ENCODE results near the gene CLK3.

CLK3 gene

DNA sequence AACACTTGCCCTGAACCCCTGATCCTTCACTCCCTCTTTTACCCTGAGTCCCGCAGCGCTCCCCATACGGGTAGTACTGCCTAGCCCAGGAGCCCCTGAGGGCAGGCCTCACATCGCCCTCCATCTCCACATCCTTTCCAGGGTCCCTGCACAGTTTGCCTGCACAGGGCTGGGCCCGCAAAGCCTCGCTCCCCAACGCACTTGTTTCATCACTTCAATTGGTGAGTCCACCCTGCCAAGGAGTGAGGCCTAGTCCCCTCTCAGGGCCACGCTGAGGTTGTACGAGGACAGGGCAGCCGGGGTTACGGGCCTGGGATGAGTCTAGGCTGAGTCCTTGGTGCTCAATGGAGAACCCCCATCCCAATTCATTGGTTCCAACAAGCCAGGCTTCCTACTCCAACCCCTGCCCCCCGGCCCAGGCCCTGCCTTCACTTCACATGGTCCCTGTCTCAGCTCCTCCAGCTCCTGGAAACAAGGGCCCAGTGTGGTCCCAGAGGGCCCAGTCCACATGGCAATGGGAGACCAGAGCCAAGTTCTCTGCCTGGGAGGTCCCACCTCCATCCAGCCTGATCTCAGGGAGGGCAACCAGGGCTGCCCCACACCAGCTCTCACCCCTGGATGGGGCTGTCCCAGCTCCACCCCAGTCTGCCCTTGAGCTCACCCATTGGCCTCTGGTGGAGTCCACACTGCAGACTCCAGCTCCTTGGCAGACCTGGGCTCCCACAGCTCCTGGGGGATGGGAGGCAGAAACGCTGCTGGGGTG lies 12.4 kb upstream of the CLK3 start:
- no peak for DNase-seq (ENCODE audit: low read depth)

- no peak for DNase-seq (ENCODE audit: low read depth)
Observed at GRCh38 chr15:74603789-74604705, 11.6 kb upstream of the CLK3 start.

DNA sequence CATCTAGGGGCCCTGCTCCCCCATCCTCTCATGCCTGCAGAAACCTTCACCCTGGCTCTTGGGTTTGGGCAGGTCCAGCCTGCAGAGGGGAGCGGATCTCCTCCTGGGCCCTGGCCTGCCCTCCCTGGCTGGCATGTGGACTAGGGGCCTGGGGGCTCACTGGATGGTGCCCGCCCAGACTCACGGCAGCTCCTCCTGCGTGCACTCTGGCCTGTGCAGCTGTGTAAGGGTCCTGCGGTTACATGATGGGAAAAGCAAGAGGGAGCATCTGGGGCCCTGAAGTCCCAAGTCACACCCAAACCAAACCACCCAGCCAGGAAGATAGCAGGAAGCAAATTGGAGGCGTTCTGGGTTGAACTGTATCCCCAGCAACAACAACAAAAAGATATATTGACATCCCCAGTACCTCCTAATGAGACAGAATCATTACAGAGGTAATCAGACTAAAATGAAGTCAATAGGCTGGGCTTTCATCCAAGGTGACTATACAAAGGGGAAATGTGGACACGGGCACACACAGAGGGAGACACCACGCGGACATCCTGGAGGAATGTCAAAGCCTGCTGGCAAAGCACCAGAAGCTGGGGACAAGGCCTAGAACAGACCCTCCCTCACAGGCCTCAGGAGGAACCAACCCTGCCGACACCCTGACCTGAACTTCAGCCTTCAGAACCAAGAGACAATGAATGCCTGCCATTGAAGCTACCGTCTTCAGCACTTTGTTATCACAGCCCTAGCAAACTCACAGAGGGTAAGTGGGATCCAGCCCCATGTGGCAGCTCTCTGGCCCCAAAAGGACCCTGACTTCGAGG lies 10.4 kb upstream of the CLK3 start:
- DNase-seq (ENCODE audit: low read depth), result no peak

DNA sequence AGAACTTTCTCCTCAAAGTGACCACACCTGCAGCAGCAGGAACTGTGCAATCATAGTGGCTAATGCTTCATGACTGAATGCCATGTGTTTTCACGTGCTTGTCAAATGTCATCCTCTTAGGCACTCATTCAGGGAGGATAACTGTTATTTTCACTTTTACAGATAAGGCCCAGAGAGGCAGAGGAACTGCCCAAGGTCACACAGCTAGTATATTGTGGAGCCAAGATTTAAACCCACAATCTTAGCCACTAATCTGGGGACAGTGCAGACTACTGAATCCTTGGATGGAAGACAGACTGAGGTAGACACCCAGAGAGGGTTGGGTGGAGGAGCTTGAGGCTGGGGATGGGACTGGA lies 9.9 kb upstream of the CLK3 start:
- DNase-seq (ENCODE audit: low read depth), result no peak

- no peak for DNase-seq (ENCODE audit: low read depth)
Observed at GRCh38 chr15:74608786-74609185, 6.8 kb upstream of the CLK3 start.

- DNase-seq (ENCODE audit: low read depth), result no peak
Observed at GRCh38 chr15:74609938-74610301, 5.7 kb upstream of the CLK3 start.

GRCh38 chr15:74610302-74610951 lies 5.2 kb upstream of the CLK3 start:
- no peak for DNase-seq (ENCODE audit: low read depth)

- no peak for DNase-seq (ENCODE audit: low read depth)
Observed at GRCh38 chr15:74611341-74611740, 4.3 kb upstream of the CLK3 start.

GRCh38 chr15:74611834-74612233 lies 3.8 kb upstream of the CLK3 start:
- no peak for DNase-seq (ENCODE audit: low read depth)

DNA sequence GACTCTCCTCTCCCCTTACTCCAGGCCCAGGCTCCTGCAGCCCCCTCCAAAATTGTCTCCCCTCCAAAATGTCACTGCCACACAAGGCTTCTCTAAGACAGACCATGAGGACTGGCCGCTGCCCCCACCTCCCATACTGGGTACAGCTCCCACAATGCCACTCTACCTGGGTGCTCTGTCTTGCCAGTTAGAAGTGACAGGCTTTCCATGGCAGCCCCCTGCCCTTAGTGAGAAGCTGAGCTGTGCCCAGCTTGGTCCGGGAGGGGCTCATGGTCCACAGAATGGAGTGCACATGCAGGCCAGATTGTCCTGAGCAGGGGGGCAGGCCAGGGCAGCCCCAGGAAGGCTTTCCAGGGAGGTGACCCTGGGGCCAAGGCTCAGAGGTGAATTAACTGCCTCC lies 3.0 kb upstream of the CLK3 start:
- no peak for DNase-seq (ENCODE audit: low read depth)

DNA sequence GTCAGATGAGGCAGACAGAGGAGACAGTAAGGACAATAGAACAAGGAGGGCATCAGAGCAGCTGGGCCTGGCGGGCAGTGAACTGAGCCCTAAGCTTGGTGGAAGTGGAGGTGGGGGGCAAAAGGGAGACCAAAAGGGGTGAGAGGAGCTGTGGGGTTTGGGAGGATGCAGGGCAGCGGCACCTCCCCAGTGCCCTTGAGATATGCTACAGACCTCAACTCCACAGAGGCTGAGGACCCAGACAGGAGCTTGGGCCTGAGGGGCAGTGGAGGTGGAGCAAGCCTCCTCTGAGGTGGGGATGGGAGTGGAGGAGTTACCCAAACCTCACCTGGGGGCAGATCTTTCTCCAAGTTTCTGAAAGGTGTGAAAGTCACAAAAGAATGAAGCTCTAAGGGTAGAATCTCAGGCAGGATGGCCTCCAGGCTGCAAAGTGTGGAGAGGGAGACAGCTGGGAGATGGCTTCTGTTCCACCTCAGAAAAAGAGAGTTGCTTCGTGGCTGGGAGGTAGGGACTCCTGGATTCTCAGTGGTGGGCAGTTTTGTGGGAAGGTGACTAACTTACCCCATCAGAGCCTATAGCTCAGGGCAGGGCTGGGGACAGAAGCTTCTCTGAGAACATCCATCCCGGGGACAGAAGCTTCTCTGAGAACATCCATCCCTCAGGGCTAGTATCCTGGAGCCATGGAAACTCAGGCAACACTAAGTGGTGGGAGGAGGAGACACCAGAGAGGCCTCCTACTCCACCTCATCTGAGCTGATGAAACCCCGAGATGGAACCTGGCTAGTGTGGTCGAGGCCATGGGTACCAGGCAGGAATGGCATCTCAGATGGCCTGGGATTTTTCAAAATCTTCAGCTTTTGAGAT lies 2.3 kb upstream of the CLK3 start:
- no peak for DNase-seq (ENCODE audit: low read depth)

DNA sequence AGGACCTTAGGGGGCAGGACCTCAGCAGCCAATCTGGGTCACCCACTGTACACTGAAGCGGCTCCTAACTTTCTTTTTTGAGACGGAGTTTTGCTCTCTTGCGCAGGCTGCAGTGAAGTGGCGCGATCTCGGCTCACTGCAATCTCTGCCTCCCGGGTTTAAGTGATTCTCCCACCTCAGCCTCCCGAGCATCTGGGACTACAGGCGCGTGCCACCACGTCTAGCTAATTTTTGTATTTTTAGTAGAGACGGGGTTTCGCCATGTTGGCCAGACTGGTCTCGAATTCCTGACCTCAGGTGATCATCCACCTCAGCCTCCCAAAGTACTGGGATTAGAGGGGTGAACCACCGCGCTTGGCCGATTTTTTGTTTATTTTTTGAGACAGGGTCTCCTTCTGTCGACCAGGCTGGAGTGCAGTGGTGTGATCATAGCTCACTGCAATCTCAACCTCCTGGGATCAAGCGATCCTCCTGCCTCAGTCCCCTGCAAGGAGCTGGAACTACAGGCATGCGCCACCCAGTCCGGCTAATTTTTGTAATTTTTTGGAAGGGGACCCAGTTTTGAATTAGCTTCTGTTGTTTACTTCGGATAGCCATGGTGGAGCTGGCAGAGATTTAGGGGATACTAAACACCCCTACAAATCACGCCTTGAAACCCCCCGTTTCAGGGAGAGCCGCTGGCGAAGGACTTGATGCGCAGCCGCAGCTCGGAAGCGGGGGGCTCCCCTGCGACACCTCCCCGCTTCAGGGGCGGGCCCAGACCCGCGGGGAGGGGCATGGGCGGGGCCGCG lies 1.5 kb upstream of the CLK3 start:
- no peak for DNase-seq (ENCODE audit: low read depth)

DNA sequence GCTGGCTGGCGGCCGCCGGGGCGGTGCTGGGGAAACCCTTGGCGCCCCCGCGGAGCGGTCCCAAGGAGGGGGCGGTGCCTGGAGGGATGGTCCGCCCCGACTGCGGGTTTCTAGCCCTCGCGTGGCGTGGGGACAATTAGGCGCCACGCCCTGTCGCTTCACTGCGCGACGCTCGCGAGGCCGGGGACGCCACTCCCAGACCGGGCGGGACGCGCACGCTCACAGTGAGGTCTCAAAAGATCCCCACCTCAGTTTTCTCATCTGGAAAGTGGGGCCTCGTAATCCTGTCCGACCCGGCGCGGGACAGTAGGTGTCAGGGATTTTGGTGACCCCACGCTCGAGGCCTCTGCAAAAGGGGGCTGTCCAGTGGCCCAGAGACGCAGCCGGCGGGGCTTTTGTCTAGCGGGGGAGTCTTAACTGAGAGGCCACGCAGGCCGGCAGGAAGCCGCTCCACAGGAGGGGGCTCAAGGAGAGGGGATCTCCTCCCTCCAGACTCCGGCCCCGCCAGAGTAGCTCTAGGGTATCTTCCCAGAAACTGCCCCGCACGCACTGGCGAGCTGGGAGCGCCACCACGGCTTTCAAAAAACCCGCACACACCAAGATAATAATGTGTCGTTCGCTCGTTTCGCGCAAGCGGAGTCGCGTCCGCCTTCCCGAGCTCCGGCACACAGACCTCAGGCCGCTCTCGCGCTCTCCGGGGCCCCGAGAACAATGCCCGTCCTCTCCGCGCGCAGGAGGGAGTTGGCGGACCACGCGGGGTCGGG lies 710 bp upstream of the CLK3 start:
- DNase-seq (ENCODE audit: low read depth), result peak; percentile 82

DNA sequence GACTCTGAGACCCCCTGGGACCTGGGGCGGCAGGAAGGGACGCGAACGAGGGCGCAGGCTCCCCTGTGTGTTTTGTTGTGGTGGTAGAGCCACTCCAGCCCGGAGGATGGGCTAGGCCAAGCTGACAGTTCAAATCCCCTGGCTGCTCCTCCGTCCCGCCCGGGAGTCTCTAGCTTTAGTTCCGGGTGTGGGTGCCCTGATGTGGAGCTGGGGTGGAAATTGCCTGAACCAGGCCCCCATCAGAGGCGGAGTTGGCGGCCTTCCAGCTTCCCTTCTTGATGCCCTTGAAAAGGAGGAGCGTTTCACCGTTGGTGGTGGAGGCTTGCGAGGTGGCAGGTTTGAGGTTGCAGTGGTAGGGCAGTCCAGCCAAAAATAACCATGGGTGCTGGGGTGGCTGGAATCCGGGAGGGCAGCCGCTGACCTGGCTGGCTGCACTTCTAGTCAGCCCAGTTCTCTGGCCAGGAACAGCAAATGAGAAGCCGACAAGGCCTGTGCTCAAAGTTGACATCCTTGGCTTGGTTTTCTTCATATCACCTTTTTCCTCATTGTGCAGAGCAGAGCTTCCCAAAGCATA lies 817 bp downstream of the CLK3 start:
- peak; percentile 52 for DNase-seq (ENCODE audit: low read depth)

DNA sequence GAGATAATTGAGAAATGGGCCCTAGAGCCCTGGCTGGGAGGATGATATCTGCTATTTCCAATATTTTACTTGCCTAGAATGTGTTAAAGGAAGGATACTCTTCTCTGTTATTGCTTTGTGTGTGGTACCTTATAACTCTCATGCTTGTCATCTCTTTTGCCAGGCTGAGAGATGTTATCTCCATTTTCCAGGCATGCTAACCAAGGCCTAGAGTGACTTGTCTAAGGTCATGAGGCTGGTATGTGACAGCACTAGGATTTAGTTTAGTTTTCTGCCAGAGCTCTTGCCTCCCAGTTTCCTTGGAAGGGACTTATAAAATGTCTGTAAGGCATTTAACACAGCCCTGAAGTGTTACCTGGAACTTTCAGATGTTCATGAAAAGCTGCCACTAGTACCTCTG lies 1.4 kb downstream of the CLK3 start:
- DNase-seq (ENCODE audit: low read depth), result no peak

DNA sequence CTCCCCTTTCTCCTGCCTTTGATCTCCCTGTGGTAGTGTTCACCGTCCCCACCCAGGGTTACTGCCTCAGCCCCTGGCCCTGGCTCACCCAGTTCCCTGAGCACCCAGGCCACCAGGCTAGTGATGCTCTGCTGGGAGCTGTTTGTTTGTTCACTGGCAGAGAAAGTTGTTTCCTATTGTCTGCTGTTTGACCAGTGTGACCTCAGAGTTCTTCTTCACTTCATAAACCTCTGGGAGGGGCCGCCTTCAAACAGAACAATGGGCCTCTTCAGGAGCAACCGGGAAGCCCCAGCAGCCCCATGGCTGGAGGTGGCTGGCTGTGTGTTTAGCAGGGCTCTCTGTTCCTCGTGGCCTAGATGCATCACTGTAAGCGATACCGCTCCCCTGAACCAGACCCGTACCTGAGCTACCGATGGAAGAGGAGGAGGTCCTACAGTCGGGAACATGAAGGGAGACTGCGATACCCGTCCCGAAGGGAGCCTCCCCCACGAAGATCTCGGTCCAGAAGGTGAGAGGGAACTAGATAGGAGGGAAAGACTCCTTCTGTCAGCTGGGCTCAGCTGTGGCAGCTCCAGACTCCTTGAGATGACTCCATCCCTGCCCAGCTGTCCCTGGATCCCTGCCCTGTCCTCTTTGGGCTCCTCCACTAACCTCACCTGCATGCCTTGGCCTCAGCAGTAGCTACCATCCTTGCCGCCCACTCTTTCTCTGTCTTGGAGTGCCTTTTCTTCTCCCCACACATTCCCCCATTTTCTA lies 3.4 kb downstream of the CLK3 start:
- DNase-seq (ENCODE audit: low read depth), result no peak

- no peak for DNase-seq (ENCODE audit: low read depth)
Observed at GRCh38 chr15:74619916-74620635, 4.4 kb downstream of the CLK3 start.

All from activated T-cell treated with anti-CD3 and anti-CD28 coated beads for 24 hours (primary cell).